ENCODE data around the gene MAGEE2. TPM values are rescaled to one million over a fixed set of nuclear protein-coding genes. Genes with fewer than 3 reads are reported as not detected.

Gene MAGEE2
- total and polyA plus RNA-seq, 2 experiments from 2014 or later: 0.11 to 0.56 TPM

DNA sequence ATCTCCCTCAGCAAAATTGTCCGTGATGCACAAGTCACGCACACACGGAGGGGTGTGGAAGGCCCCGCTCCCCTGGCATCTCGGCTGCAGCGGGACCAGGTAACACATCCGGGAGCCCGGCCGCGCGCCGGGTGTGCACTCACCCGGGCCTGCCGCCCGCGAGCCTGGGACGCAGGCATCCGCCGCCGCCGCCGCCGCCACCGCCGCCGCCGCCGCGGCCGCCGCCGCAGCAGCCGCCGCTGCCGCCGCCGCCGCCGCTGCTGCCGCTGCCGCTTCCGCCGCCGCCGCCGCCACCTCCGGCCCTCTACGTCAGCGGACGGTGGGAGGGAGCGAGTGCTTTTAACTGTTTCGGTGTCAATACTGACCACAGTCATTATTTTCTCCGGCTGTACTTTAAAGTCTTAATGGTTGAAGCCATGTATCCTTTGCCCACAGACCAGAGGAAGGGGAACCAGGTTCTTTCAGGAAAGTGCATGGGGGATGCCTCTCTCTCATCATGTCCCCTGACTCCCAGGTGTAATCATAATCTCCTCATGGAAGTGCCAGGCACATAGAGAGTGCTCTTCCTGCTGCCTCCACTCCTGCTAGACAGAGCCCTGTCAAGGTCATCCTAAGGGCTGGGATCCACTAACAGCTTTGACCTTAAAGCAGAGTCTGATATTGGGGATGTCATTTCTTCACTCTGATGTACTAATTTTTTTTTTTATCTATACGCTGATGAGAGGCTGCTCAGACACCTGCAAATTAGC, 38.0 kb downstream of the MAGEE2 start (continued):
- TF ChIP-seq, protein P1, sequence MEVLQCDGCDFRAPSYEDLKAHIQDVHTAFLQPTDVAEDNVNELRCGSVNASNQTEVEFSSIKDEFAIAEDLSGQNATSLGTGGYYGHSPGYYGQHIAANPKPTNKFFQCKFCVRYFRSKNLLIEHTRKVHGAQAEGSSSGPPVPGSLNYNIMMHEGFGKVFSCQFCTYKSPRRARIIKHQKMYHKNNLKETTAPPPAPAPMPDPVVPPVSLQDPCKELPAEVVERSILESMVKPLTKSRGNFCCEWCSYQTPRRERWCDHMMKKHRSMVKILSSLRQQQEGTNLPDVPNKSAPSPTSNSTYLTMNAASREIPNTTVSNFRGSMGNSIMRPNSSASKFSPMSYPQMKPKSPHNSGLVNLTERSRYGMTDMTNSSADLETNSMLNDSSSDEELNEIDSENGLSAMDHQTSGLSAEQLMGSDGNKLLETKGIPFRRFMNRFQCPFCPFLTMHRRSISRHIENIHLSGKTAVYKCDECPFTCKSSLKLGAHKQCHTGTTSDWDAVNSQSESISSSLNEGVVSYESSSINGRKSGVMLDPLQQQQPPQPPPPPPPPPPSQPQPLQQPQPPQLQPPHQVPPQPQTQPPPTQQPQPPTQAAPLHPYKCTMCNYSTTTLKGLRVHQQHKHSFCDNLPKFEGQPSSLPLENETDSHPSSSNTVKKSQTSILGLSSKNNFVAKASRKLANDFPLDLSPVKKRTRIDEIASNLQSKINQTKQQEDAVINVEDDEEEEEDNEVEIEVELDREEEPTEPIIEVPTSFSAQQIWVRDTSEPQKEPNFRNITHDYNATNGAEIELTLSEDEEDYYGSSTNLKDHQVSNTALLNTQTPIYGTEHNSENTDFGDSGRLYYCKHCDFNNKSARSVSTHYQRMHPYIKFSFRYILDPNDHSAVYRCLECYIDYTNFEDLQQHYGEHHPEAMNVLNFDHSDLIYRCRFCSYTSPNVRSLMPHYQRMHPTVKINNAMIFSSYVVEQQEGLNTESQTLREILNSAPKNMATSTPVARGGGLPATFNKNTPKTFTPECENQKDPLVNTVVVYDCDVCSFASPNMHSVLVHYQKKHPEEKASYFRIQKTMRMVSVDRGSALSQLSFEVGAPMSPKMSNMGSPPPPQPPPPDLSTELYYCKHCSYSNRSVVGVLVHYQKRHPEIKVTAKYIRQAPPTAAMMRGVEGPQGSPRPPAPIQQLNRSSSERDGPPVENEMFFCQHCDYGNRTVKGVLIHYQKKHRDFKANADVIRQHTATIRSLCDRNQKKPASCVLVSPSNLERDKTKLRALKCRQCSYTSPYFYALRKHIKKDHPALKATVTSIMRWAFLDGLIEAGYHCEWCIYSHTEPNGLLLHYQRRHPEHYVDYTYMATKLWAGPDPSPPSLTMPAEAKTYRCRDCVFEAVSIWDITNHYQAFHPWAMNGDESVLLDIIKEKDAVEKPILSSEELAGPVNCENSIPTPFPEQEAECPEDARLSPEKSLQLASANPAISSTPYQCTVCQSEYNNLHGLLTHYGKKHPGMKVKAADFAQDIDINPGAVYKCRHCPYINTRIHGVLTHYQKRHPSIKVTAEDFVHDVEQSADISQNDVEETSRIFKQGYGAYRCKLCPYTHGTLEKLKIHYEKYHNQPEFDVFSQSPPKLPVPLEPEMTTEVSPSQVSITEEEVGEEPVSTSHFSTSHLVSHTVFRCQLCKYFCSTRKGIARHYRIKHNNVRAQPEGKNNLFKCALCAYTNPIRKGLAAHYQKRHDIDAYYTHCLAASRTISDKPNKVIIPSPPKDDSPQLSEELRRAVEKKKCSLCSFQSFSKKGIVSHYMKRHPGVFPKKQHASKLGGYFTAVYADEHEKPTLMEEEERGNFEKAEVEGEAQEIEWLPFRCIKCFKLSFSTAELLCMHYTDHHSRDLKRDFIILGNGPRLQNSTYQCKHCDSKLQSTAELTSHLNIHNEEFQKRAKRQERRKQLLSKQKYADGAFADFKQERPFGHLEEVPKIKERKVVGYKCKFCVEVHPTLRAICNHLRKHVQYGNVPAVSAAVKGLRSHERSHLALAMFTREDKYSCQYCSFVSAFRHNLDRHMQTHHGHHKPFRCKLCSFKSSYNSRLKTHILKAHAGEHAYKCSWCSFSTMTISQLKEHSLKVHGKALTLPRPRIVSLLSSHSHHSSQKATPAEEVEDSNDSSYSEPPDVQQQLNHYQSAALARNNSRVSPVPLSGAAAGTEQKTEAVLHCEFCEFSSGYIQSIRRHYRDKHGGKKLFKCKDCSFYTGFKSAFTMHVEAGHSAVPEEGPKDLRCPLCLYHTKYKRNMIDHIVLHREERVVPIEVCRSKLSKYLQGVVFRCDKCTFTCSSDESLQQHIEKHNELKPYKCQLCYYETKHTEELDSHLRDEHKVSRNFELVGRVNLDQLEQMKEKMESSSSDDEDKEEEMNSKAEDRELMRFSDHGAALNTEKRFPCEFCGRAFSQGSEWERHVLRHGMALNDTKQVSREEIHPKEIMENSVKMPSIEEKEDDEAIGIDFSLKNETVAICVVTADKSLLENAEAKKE (CRISPR knock-in tag; IDR thresholded peaks at IDR 0.05): no peak
- TF ChIP-seq EZH2 (IDR thresholded peaks at IDR 0.05; ENCODE audit: low read depth, unreplicated experiment): no peak
- TF ChIP-seq STAT1 (IDR thresholded peaks at IDR 0.05; ENCODE audit: unreplicated experiment): no peak
- TF ChIP-seq ZNF114 (CRISPR knock-in tag; IDR thresholded peaks at IDR 0.05): no peak
- TF ChIP-seq CREB1 (CRISPR knock-in tag; IDR thresholded peaks at IDR 0.05; ENCODE audit: low read depth): no peak
- no peak for TF ChIP-seq NANOG (IDR thresholded peaks at IDR 0.05; ENCODE audit: borderline replicate concordance)
- TF ChIP-seq, protein P2, sequence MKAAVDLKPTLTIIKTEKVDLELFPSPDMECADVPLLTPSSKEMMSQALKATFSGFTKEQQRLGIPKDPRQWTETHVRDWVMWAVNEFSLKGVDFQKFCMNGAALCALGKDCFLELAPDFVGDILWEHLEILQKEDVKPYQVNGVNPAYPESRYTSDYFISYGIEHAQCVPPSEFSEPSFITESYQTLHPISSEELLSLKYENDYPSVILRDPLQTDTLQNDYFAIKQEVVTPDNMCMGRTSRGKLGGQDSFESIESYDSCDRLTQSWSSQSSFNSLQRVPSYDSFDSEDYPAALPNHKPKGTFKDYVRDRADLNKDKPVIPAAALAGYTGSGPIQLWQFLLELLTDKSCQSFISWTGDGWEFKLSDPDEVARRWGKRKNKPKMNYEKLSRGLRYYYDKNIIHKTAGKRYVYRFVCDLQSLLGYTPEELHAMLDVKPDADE (IDR thresholded peaks at IDR 0.05): no peak
- TF ChIP-seq EZH2phosphoT487 (IDR thresholded peaks at IDR 0.05; ENCODE audit: unreplicated experiment): no peak
- TF ChIP-seq ZNF331 (CRISPR knock-in tag; IDR thresholded peaks at IDR 0.05; ENCODE audit: low read depth): no peak
- TF ChIP-seq, protein P3, sequence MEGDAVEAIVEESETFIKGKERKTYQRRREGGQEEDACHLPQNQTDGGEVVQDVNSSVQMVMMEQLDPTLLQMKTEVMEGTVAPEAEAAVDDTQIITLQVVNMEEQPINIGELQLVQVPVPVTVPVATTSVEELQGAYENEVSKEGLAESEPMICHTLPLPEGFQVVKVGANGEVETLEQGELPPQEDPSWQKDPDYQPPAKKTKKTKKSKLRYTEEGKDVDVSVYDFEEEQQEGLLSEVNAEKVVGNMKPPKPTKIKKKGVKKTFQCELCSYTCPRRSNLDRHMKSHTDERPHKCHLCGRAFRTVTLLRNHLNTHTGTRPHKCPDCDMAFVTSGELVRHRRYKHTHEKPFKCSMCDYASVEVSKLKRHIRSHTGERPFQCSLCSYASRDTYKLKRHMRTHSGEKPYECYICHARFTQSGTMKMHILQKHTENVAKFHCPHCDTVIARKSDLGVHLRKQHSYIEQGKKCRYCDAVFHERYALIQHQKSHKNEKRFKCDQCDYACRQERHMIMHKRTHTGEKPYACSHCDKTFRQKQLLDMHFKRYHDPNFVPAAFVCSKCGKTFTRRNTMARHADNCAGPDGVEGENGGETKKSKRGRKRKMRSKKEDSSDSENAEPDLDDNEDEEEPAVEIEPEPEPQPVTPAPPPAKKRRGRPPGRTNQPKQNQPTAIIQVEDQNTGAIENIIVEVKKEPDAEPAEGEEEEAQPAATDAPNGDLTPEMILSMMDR (conservative IDR thresholded peaks at IDR 0.05; ENCODE audit: low read depth in 2 of 2): no peak
- no peak for TF ChIP-seq JUNB (IDR thresholded peaks at IDR 0.05; ENCODE audit: unreplicated experiment)
- TF ChIP-seq POLR2AphosphoS5 (IDR thresholded peaks at IDR 0.05; ENCODE audit: low read depth): no peak
